Ovary (tissue), 9 donors: ENCODE results near the gene CCDC51. TPM values are rescaled to one million over a fixed set of nuclear protein-coding genes. Genes with fewer than 3 reads are reported as not detected.

Experiments
- DNase-seq, 5 donors: peaks; one replicate each; pipeline ENCODE4 v3.0.0-alpha.2; 2019 to 2020
- H3K27ac ChIP-seq, 2 donors: fragments of 200-600 bp; one replicate each; pipeline versions ENCODE4 v1.5.1 to v1.8.0; 2019 to 2022
- H3K27me3 ChIP-seq: fragments of 200-600 bp; one replicate; pipeline ENCODE4 v1.8.0; 2022
- H3K36me3 ChIP-seq: fragments of 200-600 bp; sonication (generic); one replicate; pipeline ENCODE4 v1.5.1; 2019
- H3K4me1 ChIP-seq: one replicate; pipeline ENCODE4 v1.8.1; 2013; ENCODE audit warnings: mild to moderate bottlenecking, moderate library complexity; ENCODE audit not compliant: insufficient read depth
- H3K4me3 ChIP-seq: fragments of 200-600 bp; sonication (generic); one replicate; pipeline ENCODE4 v1.5.1; 2017
- H3K9me3 ChIP-seq, 2 donors: fragments of 200-600 bp in 1 of 2; sonication (generic) in 1 of 2; one replicate each; pipeline versions ENCODE4 v1.5.1 to v1.8.1; 2013 to 2019; ENCODE audit warnings: mild to moderate bottlenecking in 1 of 2, moderate library complexity in 1 of 2
- CTCF ChIP-seq, 3 donors: fragments of 450-650 bp in 2 of 3; fragments of 200-600 bp in 1 of 3; IDR thresholded peaks; one replicate each; pipeline versions ENCODE4 v1.5.1 to v1.8.0; 2016 to 2022; ENCODE audit warnings: antibody characterized with exemption in 3 of 3, mild to moderate bottlenecking in 1 of 3
- EP300 ChIP-seq: sonication (generic); formaldehyde crosslinking; IDR thresholded peaks from one replicate; pipeline ENCODE4 v1.6.1; 2017; ENCODE audit warnings: antibody characterized with exemption
- POLR2A ChIP-seq: fragments of 450-650 bp; IDR thresholded peaks from one replicate; pipeline ENCODE4 v1.6.1; 2017; ENCODE audit warnings: antibody characterized with exemption, mild to moderate bottlenecking, moderate library complexity
- WGBS, 3 donors: extraction: QIAGEN DNeasy Blood & Tissue Kit in 1 of 3; methylation state at CpG; one replicate each; pipeline versions ENCODE4 v1.1.5 to v1.1.7; 2013 to 2017; 5-methylcytosine and 5-hydroxymethylcytosine counted together
- intact Hi-C, 4 donors: fragments of 100-400 bp; cut with DNase I; formaldehyde crosslinking; loops; one replicate each; pipeline versions ENCODE4 v1.11.0 to v1.15.1; 2022 to 2023
- polyA plus RNA-seq, 2 donors: library from polyadenylated mRNA; stranded (reverse); fragments of 200-250 nt in 1 of 2; fragments of 350-450 nt in 1 of 2; fragmentation: Illumina TruSeq in 1 of 2; extraction: RNeasy Lipid Tissue Mini Kit (QIAGEN cat#74804) in 1 of 2; gene quantifications; one replicate each; pipeline ENCODE4 v1.2.3, GENCODE V29; 2013 to 2014
- total RNA-seq, 7 donors: library from RNA; depleted of rRNA in 2 of 7; stranded (reverse); fragments of >200 nt in 2 of 7; fragmentation: NEBNext Ultra II Directional in 3 of 7; extraction: Animal tissue kit (Norgen Biotek cat#: 25700) in 3 of 7; gene quantifications; one replicate each; pipeline versions ENCODE4 v1.1.0 to v1.2.4, GENCODE V29; 2016 to 2023
- donor health status: DM: no; HTN: no; CAD: no; lungs with moderate emphysema.
- donor health status: DM: no; HTN: no; CAD: no.
- donor health status: Bipolar disorder and iron deficiency.
- donor health status: DM: yes; HTN: yes; CAD: no.
- donor health status: DM: no; HTN: no; CAD: no.
- donor health status: DM: yes; HTN: yes; CAD: no.

Gene CCDC51
- total and polyA plus RNA-seq, 9 donors: 6.3 to 9.9 (median 7.7) TPM

DNA sequence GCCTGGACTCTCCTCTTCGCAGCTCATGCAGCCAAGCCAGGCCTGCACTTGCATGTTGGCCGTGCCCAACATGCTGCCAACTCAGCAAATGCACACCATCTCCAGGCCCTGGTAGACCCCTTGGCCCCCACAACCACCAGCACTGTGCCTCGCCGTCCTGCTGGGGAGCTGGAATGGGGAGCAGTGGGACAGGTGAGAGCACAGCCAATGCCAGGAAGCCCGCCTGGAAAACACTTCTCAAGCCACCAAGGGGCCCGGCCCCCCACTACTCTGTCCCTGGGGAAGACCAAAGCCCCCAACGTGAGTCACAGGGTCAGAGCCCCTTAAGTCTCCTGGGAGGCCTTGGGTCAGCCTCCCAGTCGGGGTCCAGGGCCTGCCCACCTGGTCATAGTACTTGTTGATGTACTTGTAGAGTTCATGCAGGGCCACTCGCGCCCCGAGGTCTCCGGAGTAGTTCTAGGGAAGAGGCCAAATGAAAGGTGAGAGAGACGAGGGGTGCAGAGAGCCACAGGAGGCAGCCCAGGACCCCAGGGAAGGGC lies 34.5 kb downstream of the CCDC51 start:
- TF ChIP-seq CTCF (IDR thresholded peaks at IDR 0.05) (no peak), EP300 (no peak), POLR2A (no peak)
- no peaks in the 10 kb centered on the region for H3K36me3 ChIP-seq
- no peak overlapping the region for H3K4me3 ChIP-seq
- H3K9me3 ChIP-seq: no peaks in the 10 kb centered on the region
- H3K27me3 ChIP-seq: no peaks in the 10 kb centered on the region
- intact Hi-C loops: no loop called here
- no peak overlapping the region for H3K27ac ChIP-seq
- DNase-seq: peak; percentile 11 to 34 (median 20)
- 80 to 88% (median 81%) methylated on average over 13 of the region's 13 CpGs for WGBS, 3 donors
- H3K4me1 ChIP-seq: peaks cover 2% of the 10 kb centered on the region

DNA sequence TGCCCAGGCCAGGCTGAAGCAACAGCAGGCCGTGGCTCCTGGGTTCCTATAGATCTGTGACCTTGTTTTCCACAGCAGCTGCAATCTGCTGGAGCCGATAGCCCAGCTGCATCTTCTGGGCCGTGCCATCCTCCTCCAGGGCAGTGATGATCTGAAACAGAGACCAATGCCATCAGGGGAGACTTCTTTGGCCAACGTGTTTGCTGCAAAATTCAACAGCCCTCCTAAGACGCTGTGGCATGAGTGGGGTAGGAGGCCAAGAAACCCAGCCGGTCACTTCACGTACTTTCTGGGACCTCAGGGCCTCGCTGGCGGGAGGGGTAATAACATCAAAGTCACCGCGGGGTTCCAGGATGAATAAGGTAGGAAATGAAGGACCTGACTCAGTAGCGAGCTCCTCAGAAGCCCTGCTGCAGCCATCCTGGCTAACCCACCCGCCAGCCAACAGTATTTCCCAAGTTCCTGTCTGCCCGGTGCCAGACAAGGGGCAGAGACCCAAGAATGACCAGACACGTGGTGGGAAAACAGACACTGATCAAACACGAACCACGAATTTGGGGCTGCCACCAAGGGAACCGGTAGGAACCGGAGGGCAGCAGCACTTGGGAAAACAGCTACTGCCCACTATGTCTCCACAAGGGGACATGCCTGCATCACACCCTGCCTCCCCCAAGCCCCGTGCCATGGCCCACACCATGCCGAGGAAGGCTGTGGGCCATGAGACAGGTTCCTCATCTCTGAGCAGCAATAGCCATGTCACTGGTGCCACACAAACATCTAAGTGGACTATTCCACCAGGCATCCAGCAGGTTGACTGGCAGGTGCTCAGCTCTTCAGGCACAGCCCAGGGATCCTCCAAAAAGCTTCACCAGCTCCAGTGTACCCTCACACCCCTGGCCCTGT lies 35.2 kb downstream of the CCDC51 start:
- intact Hi-C loops: loop anchor here in 2 of 4 donors (5.0 kb wide), 2 partner anchors 33 to 148 kb away; no protein-coding TSS in a partner anchor
- Histone ChIP-seq H3K4me1 (peaks cover 2% of the 10 kb centered on the region), H3K27me3 (no peaks in the 10 kb centered on the region), H3K27ac (no peak overlapping the region), H3K4me3 (no peak overlapping the region), H3K9me3 (no peaks in the 10 kb centered on the region), H3K36me3 (no peaks in the 10 kb centered on the region)
- TF ChIP-seq POLR2A (no peak), CTCF (IDR thresholded peaks at IDR 0.05) (no peak), EP300 (no peak)
- DNase-seq: peak in 2 of 5 donors; percentile 20 to 31
- 77 to 85% (median 80%) methylated on average over 21 of the region's 21 CpGs for WGBS, 3 donors

DNA sequence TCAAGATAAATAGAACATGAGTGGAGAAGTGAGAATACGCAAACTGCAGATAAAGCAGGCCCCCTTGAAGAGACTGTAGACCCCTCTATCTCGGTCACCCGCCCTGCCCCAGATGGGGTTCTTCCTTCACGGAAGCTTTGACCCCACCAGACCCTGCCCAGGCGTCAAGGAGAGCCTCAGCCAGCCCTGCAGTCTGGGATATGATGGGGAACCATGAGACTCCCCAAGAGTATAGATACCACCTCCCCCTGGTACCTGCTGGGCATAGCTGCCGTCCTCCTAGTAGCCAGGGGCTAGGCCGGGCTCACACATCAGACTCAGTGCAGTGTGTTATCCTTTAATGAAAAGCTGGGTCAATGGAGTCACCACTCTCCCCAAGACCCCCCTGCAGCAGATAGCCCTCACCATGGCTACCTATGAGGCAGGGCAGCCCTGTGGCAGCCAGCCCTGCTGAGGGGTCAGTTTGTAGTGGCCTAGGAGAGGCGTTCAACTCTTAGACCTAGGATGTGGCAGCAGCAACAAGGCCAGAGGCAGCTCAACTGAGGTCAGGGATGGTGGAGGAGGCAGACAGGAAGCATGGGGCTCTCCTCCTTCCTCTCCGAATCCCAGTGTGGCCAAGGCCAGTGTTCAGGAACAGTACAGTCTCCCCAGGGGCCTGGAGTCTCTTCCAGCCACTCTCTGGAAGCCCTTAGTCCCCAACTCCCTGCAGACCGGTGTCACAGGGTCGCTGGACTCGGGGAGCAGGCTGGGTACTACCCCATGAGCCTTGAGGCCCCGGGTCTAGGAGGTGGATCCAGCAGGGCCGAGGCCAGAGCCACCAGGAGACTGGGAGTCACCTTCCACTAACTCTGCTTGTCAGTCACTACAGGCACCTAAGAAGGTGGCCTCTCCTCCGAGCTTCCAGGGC lies 36.1 kb downstream of the CCDC51 start:
- 84 to 85% (median 84%) methylated on average over 15 of the region's 15 CpGs for WGBS, 3 donors
- Histone ChIP-seq H3K9me3 (no peaks in the 10 kb centered on the region), H3K36me3 (no peaks in the 10 kb centered on the region), H3K27me3 (no peaks in the 10 kb centered on the region), H3K4me1 (peaks cover 2% of the 10 kb centered on the region), H3K4me3 (no peak overlapping the region), H3K27ac (peak overlapping the region in 1 of 2 donors; percentile 49)
- DNase-seq: peak in 4 of 5 donors; percentile 13 to 36 (median 20)
- intact Hi-C loops: loop anchor here in 3 of 4 donors (2.0 to 5.0 kb wide), 3 partner anchors 31 to 149 kb away; no protein-coding TSS in a partner anchor
- TF ChIP-seq CTCF (IDR thresholded peaks at IDR 0.05): no peak
- TF ChIP-seq EP300: no peak
- no peak for TF ChIP-seq POLR2A

DNA sequence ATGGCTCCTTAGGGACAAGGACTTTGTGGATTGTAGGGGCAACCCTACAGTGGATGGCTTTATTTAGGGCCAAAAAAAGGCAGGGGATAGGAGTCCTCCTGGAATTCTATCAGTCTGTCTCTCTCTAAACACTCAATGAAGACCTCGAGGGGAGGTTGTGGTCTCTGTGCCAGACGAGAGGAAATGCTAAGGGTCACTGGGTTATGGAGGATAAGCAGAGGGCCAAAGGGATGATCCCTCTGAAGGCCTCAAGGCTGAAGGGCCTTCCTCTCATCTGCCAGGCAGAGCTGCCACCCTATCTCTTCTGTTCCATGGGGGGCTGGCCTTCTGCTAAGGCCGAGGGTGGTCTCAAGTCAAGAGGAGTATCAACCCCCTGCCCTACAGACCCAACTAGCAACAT lies 37.0 kb downstream of the CCDC51 start:
- TF ChIP-seq CTCF (IDR thresholded peaks at IDR 0.05) (no peak), EP300 (no peak), POLR2A (no peak)
- peak in 2 of 5 donors; percentile 14 to 19 for DNase-seq
- H3K4me3 ChIP-seq: no peak overlapping the region
- H3K27ac ChIP-seq: peak overlapping the region; percentile 49 to 62
- intact Hi-C loops: loop anchor here in 3 of 4 donors (2.0 to 5.0 kb wide), 3 partner anchors 32 to 149 kb away; no protein-coding TSS in a partner anchor
- 29 to 48% (median 44%) methylated on average over 3 of the region's 3 CpGs for WGBS, 3 donors
- H3K27me3 ChIP-seq: no peaks in the 10 kb centered on the region
- no peaks in the 10 kb centered on the region for H3K36me3 ChIP-seq
- H3K4me1 ChIP-seq: peaks cover 2% of the 10 kb centered on the region
- no peaks in the 10 kb centered on the region for H3K9me3 ChIP-seq
